Stimulated activated CD4-positive, alpha-beta T cell treated with anti-CD3 and anti-CD28 coated beads, TNF-alpha, amount 100 ng/mL, for 1 hour (primary cell): Measurements from ENCODE around the gene KSR2.

Experiments
- DNase-seq, 3 donors: peaks; one replicate each; pipeline ENCODE4 v3.0.0-alpha.2; 2020; ENCODE audit warnings: low read depth in 3 of 3, low spot score in 1 of 3

Gene KSR2

DNA sequence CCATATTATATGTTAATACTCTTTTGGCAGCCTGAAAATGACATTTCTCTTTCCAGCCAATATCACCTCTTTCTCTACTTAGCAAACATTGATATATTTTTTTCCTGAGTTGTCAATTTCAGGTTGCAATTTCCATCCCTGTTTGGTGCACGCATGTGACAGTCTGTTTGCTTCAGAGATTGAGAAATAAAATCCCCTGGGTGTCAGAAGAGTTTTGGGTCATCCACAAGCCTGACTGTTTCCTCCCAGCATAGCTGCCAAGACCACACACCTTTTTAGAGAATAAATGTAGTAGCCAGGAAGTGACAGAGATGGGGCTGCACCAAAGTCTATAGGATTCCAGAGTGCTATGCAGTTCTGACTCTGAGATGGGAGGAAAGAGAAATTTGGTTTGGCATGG, 462.5 kb downstream of the KSR2 start:
- DNase-seq = no peak

DNA sequence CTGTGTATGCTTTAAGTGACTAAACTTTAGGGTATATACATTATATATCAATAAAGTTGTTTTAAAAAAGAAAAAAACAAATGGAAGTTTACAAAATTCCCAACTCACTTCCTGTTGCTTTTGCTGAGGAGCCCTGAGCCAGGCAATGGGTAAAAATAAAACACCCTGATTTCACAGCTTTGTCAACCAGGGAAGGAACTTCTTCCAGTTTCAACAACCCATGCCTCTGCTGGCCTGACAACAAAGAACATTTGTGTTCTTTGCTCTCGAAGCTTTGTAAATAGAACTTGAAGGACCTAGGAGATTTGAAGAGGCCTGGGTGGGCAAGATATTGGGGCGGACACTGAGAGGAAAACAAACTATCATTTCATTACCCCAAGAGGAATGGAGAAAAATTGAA, 466.2 kb downstream of the KSR2 start:
- no peak for DNase-seq

DNA sequence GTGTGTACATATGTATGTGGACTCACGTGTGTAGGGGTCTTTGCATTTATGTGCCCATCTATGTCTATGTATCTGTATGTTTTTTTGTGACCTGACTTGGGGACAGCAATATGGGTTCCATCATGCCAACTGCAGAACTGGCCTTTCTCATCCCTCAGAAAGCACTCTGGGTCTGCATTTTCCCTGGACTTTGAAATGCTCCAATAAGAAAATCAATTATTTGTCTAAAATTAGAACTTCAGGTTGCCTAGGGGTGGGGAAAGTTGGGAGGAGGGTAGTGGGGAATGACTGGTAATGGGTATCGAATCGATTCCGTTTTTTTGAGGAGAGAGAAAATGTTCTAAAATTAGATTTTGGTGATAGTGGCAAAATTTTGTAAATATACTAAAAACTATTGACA, 466.6 kb downstream of the KSR2 start:
- no peak for DNase-seq

DNA sequence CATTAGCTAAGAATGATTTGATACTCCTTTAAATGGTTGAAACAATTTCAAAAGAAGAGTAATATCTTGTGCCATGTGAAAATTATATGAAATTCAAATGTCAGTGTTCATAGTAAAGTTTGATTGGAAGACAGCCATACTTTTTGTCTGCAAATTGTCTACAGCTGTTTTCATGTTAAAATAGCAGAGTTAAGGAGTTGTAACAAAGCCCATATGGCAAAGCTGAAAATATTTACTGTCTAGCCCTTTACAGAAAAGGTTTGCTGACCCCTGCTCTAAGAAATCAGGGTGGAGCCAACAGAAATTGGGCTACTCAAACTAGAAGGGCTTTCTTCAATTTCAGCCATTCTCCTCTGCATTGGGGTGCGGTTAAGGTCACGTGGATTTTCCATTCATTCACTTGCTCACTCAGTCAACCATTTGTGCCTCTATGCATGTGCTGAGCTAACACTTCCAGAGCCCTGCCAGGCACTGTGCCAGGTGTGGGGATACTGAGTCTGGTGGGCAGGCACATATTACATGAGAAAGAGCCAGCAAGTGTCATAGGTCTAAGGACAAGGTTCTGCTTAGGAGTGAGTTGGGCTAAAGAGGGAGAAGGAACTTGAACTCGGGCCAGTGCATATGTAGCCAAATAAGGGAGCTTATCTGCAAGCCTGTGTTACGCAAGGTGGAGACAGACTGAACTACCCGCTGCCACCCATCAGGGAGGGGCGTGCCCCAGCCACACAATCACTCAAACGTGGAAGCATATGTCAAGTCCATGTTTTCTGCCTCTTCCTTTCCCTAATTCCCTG, 467.5 kb downstream of the KSR2 start:
- DNase-seq = no peak

DNA sequence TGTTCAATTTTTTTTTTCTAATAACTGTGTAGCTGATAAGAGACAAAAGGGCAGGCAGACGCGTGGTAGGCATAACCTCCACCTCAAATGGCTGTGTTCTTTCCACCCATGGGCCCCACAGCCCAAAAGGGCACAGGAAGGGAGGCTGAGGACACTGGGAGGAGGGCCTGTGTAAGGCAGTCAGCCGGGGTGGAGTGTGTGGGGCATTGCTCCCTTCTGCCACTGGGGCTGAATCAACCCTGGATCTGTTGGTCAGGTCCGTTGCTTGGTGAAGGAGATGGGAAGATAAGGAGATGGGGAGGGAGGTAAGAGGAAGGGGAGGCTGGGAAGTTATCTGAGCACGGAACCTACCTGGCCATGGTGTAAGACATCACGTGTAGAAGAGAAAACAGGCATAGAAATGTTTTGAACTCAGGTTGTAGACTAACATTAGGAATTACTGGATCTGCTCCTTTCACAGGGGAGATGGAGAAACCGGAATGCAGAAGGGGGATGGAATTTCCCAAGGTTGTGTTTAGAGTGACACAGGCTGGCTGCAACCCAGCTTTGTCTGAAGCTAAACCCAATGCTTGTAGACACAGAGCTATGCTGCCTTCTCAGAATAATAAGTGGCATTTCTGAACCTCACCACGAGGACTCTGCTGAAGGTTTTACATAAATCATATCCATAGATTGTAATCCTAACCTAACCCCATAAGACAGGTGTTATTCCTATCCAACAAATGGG, 468.9 kb downstream of the KSR2 start:
- no peak for DNase-seq

DNA sequence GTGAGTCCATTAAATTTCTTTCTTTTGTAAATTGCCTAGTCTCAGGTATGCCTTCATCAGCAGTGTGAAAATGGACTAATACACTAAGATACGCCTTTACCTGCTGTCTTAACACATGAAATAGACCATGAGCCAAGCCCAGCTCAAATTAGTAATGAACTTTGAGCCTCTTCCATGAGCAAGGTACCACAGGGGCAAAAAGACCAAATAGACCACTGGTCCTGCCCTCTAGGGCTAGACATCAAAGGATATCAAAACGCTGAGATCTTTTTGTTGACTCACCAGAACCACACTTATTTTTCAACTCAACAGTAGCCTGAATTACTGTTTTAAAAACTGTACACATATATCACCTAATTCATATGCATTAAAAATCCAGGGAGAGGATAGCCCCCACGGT, 469.9 kb downstream of the KSR2 start:
- no peak for DNase-seq

DNA sequence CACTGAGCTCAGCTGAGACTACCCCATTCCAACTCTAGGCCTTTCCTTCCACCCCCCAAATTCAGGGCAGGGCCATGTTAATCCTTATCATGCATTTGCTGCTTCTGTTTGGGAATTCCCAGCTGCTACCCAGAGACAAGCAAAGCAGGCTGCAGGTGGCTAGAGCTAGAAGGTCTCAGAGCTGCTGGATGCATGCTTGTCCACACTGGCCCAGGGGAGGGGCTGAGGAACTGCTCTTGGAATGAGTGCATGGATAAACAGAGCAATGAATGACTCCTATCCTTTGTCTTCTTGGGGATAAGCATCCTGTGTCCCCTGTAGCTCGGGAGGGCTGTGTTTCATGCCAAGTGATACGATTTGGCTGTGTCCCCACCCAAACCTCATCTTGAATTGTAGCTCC, 470.5 kb downstream of the KSR2 start:
- DNase-seq = no peak

DNA sequence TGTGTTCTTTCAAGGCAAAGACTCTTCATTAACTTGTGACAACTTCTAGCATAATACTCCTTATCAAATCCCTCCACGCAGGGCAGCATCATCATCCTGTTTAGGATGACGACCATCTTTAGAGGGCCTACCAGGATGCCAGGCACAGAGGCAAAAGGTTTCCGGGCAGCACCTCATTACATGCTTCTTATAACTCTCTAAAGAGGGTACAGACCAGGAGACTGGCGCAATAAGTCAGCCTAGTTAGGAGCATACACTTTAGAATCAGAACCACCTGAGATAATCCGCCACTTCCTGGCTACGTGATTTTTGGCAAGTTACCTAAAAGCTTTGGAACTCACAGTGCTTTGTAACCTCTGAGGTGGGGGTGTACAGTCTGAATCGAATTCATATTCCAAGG, 471.4 kb downstream of the KSR2 start:
- no peak for DNase-seq

DNA sequence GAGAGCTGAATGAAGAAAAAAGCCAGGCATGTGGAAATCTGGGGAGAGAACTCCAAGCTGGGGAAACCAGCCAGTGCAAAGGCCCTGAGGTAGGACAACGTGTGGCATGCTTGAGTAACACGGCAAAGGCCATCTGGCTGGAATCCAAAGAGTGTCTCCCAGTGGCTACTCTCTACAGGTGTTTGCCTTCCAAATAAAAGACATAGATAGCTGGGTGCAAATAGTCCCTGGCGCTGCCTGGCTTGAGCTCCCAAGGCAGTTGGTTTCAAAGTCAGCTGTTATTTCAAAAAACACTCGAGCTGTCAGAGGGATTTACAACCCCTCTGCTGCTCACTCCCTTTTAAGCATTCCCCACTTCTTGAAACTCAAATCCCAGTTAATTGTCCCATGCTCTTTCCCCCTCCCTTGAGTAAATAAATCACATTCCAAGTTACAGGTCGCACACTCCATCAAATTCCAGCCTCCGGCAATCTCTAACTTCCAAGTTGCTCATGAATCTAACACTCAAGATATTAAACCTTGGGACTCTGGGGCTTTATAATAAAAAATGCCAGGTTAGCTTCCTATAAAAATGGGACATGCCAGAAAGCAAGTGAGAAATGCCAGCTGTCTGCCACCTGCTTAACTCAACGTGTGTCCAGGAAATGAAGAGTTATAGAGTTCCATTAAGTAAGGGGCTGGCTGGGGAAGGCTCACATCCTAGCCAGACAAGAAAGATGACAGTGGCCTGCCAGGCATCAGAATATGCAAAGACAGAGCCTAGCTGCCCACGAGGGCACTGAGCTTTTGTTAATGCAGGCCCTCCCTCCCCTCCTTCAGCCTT, 473.7 kb downstream of the KSR2 start:
- DNase-seq = no peak

DNA sequence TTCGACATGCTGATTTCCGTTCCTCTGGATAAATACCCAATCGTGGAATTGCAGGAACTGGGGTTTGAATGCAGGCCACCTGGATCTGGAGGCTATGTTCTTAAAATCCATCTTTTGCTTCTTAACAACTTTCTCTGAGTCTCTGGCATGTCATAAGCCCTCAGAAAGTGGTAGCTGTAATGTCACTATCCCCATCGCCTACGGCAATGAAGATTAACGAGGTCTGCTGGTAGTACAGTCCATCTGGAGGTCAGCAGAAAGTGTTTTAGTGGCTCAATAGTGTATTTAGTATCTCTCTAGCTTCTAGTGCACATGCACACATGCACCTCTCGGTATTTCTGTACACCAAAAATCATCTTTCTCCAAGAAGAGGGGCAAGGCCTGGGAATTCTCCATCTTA, 477.1 kb downstream of the KSR2 start:
- no peak for DNase-seq

DNA sequence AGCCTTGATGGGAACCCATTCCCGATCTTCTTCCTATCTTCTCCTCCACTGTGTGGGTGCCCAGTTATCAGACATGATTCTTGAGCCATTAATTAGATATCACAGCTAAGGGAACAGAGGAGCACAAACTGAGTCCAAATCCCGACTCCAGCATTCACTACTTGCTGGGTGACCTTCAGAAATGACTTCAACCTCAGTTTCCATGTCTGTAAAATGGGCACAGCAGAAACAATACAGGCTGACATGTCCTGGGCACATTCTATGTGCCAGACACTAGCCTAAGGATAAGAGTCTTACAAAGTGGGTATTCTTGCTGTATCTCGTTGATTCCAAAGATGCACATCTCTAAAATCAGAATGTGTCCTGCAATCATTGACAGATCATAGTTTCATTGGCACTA, 478.7 kb downstream of the KSR2 start:
- DNase-seq = no peak

DNA sequence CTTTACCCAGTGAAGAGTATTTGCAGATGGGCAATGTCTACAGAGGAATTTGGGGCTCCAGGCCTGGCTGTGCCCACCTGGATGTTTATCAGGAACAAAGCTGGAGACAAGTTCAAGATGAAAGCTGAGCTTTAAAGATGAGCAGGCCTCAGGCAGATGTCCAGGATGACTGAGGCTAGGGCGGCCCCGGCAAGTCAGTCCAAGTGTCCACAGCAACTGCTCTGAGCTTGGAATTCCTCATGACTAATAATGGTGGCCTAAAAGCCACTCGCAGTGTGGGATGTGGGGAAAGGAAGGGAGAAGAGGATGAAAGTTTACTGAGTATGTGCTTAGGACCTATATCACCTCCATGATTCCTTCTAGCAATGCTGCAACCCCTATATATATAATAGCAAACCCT, 479.1 kb downstream of the KSR2 start:
- DNase-seq = no peak

DNA sequence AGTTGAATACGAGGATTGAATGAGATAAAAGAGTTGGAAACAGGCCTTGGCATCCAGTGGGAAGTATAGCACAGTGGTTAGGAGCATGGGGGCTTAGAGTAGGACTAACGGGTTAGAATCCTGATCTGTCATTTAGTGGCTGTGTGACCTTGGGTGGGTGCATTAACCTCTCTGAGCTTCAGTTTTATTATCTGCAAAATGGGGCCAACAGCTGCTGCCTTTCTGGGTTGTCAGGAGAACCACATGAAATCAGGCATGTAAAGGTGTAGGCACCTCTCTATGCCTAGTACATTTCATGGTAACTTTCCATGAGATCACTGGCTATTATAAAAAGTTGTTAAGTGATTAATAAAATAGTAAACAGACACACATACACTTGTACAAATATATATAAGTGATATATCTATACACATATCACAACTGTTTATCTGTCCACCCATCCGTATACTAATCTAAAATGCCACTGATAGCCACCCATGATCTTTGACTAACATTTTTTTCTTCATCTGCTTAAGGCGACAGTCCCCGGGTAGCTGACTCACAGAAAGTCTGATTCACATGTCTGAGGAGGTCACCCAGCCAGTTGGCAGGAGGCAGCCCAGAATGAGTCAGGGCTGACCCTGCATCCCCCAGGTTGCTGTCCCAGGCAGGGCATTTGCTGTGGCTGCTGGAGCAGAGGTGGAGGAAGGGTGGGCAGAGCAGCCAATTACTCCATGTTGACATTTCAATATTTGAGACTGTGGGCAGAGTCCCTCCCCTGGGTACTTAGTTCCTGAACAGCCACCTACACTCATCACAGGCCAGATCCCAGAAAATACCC, 481.7 kb downstream of the KSR2 start:
- no peak for DNase-seq

DNA sequence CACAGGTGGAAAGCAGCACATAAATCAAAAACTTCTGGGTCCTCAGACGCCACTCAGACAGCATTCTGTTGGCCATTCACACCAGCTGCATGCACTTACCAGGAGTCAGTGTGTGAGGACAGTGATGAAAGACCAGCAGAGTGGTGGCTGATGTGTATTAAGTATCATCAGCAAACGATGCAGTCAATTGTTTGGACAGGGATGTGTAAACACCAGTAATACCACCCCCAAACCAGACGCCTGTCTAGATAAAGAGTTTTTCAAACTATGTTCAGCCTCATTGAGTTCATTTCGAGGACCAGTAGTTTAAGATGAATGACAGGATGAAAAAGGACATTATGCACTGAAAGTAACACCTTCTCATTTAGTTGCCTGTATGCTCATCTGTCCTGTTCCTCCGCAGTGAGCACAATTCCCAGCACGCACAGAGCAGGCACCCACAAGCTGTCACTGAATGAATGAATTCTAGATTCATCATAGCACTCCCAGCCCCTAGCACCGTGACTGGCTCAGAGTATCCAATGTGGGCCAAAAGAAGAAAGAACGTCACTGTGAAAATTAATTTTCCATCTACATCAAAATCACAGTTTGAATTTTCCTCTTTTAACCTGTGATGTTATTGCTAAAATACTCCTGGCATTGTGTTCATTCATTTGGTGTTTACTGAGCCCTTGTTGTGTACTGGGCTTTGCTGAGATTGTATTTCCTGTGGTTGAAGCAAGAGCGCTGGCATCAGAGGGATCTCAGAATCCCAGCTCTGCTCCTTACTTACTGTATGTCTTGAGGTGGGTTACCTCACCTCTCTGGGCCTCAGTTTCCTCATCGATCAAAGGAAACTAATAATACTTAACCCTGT, 482.6 kb downstream of the KSR2 start:
- no peak for DNase-seq

DNA sequence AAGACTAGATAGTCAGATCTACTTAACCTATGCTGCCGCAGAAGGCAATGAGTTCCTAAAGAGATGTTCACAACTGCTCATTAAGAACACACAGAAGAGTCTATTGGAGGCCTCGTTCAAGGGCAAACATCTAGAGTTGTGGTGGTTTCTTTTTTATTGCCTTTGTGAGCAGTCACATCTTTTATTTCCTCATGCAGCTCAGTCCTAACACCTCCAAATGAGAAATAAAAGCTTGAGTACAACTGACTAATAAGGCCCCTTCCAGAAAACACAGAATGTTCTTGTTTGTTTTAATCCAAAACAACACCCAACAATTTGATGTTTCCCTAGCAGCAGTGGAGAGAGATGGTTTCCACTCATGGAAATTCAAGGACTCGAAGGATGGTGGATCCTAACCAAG, 483.9 kb downstream of the KSR2 start:
- DNase-seq = no peak

DNA sequence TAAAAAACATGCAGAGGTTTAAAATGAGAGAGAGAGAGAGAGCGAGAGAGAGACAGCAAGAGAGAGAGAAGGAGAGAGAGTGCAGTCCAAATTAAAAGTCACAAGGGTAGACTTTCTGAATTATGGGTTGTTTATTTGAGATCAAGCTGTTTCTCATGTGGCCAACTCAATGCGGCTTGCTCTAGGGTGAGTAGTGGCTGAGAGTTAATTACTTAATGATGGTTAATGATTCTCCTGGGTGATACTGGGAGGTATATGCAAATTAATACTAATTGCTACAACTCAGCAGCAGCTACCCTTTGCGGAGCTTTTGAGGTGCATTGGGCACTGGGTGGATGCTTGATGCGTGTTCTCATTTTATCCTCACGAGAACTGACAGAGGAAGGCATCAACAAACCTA, 485.3 kb downstream of the KSR2 start:
- DNase-seq = no peak

DNA sequence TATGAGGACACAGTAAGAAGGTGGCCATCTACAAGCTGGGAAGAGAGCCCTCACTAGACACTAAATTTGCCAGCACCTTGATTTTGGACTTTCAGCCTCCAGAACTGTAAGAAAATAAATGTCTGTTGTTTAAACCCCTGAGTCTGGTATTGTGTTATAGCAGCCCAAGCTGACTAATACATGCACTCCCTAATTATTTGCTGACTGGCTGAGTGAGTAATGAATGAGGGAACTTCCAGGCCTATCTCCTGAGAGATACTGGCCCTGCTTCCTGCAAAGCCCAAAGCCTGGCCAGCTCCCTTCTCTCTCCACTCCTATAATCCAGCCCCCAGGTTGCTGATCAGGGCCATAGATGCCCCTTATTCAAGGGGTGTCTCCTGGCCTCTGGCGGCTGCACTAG, 487.3 kb downstream of the KSR2 start:
- no peak for DNase-seq

DNA sequence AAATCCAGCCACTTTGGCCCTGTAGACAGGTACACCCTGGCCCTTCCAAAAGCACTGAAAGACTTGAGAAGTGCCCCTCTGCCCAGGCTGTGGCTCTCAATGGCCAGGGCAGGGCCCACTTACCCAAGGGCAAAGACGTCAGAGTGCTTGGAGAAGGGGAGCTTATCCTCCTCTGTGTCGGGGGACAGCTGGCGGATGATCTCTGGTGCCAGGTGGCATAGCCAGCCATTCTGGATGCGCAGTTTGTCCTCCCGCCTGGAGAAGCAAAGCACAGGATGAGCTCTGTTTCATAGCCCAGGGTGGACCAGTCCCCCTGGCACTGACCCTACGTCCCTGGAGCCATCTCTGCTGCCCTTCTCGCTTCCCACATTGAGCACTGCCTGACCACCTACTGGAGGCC, 492.4 kb downstream of the KSR2 start:
- DNase-seq = no peak

DNA sequence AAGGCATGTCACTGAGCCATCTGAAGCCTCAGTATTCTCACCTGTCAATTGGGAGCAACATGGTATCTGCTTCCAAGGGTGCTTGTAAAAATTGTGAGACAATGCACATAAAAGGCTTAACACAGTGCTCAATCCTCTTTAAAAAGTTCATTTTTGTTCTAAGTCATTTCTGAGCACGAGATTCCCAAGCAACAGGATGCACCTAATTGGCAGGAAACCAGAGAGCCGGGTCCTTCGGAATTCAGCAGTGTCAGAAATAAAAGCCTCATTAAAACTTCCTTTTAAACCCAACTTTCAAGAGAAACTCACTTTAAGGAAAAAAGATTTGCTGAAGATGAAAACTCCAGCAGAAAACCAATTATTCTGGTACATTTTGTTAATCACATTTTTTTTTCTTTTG, 494.9 kb downstream of the KSR2 start:
- no peak for DNase-seq

DNA sequence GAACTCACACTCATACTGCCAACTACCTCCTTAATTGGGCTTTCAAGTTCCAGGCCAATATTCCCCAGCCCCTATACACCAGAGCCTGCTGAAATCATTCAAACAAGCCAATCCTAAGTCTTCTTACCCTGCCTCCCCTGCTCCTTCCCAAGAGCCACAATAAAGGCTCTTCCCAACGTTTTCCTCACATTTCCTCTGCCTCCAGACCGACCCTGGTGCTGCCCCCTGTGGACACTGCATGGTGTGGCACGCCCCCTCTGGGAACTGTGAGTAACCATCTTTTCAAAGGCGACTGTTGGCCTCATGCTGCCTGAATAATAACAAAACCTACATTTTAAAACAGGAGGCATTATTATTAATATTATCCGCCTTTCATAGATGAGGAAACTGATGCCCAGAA, 495.8 kb downstream of the KSR2 start:
- no peak for DNase-seq
